ENCODE data around the gene CENPA.

DNA sequence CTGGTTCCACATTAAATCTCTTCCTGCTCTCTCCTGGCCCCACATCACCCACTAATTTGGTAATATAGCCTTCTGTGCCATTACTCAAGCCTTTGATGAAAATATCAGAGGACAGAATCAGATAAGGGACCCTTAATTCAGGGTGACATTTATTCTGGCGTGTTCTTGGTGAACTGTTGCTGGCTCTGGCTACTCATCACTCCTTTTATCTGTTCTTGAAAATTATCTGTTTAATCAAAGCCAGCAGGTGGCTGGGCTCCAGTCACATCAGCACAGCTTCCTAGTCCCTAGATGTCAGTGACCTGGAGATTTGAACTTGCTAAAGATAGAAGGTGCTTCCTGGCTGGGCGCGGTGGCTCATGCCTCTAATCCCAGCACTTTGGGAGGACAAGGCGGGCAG lies 48.6 kb upstream of the CENPA start:
- TF ChIP-seq, protein P1, sequence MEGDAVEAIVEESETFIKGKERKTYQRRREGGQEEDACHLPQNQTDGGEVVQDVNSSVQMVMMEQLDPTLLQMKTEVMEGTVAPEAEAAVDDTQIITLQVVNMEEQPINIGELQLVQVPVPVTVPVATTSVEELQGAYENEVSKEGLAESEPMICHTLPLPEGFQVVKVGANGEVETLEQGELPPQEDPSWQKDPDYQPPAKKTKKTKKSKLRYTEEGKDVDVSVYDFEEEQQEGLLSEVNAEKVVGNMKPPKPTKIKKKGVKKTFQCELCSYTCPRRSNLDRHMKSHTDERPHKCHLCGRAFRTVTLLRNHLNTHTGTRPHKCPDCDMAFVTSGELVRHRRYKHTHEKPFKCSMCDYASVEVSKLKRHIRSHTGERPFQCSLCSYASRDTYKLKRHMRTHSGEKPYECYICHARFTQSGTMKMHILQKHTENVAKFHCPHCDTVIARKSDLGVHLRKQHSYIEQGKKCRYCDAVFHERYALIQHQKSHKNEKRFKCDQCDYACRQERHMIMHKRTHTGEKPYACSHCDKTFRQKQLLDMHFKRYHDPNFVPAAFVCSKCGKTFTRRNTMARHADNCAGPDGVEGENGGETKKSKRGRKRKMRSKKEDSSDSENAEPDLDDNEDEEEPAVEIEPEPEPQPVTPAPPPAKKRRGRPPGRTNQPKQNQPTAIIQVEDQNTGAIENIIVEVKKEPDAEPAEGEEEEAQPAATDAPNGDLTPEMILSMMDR (IDR thresholded peaks at IDR 0.05) = no peak
- no peak for TF ChIP-seq POLR2A (IDR thresholded peaks at IDR 0.05)
